ENCODE results near the gene KIAA1217. TPM values are rescaled to one million over a fixed set of nuclear protein-coding genes. Genes with fewer than 3 reads are reported as not detected.
"Not testable (repeated sequence)": the region's sequence is repeated elsewhere in the genome, so short reads cannot be mapped to it uniquely, and the experiment has no call there.

KIAA1217 gene
- total RNA-seq, 2 experiments from 2014 or later, result 0.67 to 1.3 TPM

- DNase-seq (no peak), ATAC-seq (no peak)
- CTCF ChIA-PET, result interaction anchor here (1.3 kb wide), 1 partner anchor 11 kb away, joined by 5 read pairs; no protein-coding TSS in a partner anchor
- Mint-ChIP-seq H3K4me1 (ENCODE audit: low read depth) (no peaks in the 10 kb centered on the region), H3K36me3 (ENCODE audit: low read depth) (no peaks in the 10 kb centered on the region), H3K27me3 (peaks cover 2% of the 10 kb centered on the region), H3K4me3 (no peak overlapping the region), H3K27ac (no peak overlapping the region), H3K9me3 (peaks cover 3% of the 10 kb centered on the region)
- no peak for TF ChIP-seq CTCF (IDR thresholded peaks at IDR 0.05)
- intact Hi-C loops (cut with micrococcal nuclease), result no loop called here
- POLR2A ChIA-PET, result interaction anchor here (0.6 kb wide), 1 partner anchor 1030 kb away, joined by 3 read pairs; no protein-coding TSS in a partner anchor
Measured at GRCh38 chr10:24344695-24345463, 135.9 kb downstream of the KIAA1217 start.

GRCh38 chr10:24346877-24347519 is 138.1 kb downstream of the KIAA1217 start:
- CTCF ChIA-PET, result interaction anchor here (1.1 kb wide), 1 partner anchor 352 kb away, joined by 3 read pairs; no protein-coding TSS in a partner anchor
- H3K4me1 Mint-ChIP-seq (ENCODE audit: low read depth), result no peaks in the 10 kb centered on the region
- no peak overlapping the region for H3K4me3 Mint-ChIP-seq
- TF ChIP-seq CTCF (IDR thresholded peaks at IDR 0.05), result no peak
- ATAC-seq (no peak), DNase-seq (no peak)
- H3K27ac Mint-ChIP-seq, result no peak overlapping the region
- H3K36me3 Mint-ChIP-seq (ENCODE audit: low read depth), result no peaks in the 10 kb centered on the region
- POLR2A ChIA-PET, result no interaction called here
- intact Hi-C loops (cut with micrococcal nuclease), result no loop called here
- H3K9me3 Mint-ChIP-seq, result no peaks in the 10 kb centered on the region
- H3K27me3 Mint-ChIP-seq, result peaks cover 4% of the 10 kb centered on the region

GRCh38 chr10:24349379-24350001 is 140.6 kb downstream of the KIAA1217 start:
- H3K4me1 Mint-ChIP-seq (ENCODE audit: low read depth), result no peaks in the 10 kb centered on the region
- H3K27ac Mint-ChIP-seq, result no peak overlapping the region
- H3K27me3 Mint-ChIP-seq, result peaks cover 2% of the 10 kb centered on the region
- H3K36me3 Mint-ChIP-seq (ENCODE audit: low read depth), result no peaks in the 10 kb centered on the region
- ATAC-seq (no peak), DNase-seq (no peak)
- ChIA-PET CTCF (no interaction called here), POLR2A (no interaction called here)
- no peak for TF ChIP-seq CTCF (IDR thresholded peaks at IDR 0.05)
- H3K9me3 Mint-ChIP-seq, result no peaks in the 10 kb centered on the region
- intact Hi-C loops (cut with micrococcal nuclease), result no loop called here
- no peak overlapping the region for H3K4me3 Mint-ChIP-seq

GRCh38 chr10:24350070-24350921 is 141.4 kb downstream of the KIAA1217 start:
- no peak overlapping the region for H3K27ac Mint-ChIP-seq
- POLR2A ChIA-PET, result interaction anchor here (0.7 kb wide), 1 partner anchor 128 kb away, joined by 3 read pairs; no protein-coding TSS in a partner anchor
- intact Hi-C loops (cut with micrococcal nuclease), result no loop called here

GRCh38 chr10:24350922-24351225 is 141.9 kb downstream of the KIAA1217 start:
- intact Hi-C loops (cut with micrococcal nuclease), result not testable (repeated sequence)

More at GRCh38 chr10:24350070-24350921, 141.4 kb downstream of the KIAA1217 start:
- ATAC-seq (no peak), DNase-seq (no peak)
- Mint-ChIP-seq H3K9me3 (no peaks in the 10 kb centered on the region), H3K4me3 (no peak overlapping the region), H3K36me3 (ENCODE audit: low read depth) (no peaks in the 10 kb centered on the region), H3K27me3 (peaks cover 2% of the 10 kb centered on the region), H3K4me1 (ENCODE audit: low read depth) (no peaks in the 10 kb centered on the region)
- CTCF ChIA-PET, result no interaction called here
- TF ChIP-seq CTCF (IDR thresholded peaks at IDR 0.05), result no peak

More at GRCh38 chr10:24350922-24351225, 141.9 kb downstream of the KIAA1217 start:
- H3K9me3 Mint-ChIP-seq; H3K4me3 Mint-ChIP-seq; H3K4me1 Mint-ChIP-seq (ENCODE audit: low read depth); H3K36me3 Mint-ChIP-seq (ENCODE audit: low read depth); CTCF ChIA-PET; H3K27me3 Mint-ChIP-seq; DNase-seq; H3K27ac Mint-ChIP-seq; ATAC-seq: not testable (repeated sequence)
- POLR2A ChIA-PET, result interaction anchor here (0.7 kb wide), 1 partner anchor 128 kb away, joined by 3 read pairs; no protein-coding TSS in a partner anchor
